ENCODE measurements around the gene NRCAM.

- TF ChIP-seq CTCF (IDR thresholded peaks at IDR 0.05; ENCODE audit: low read depth, low read length): no peak
- TF ChIP-seq EZH2phosphoT487 (IDR thresholded peaks at IDR 0.05; ENCODE audit: low read depth): no peak
These were observed 60.2 kb downstream of the NRCAM start for GRCh38 chr7:108396080-108396479.

Measured in OCI-LY3 (cell line).